ENCODE measurements around the gene ZBTB37. TPM values are rescaled to one million over a fixed set of nuclear protein-coding genes. Genes with fewer than 3 reads are reported as not detected.

Gene ZBTB37
- total and polyA plus RNA-seq, 2 of the 4 experiments (the other 2 are of a cell fraction): 1.0 to 13.1 TPM

- Histone ChIP-seq H2BK5ac (ENCODE audit: low read depth, low read length, poor library complexity, severe bottlenecking) (peak overlapping the region; percentile 54), H3K9me3 (ENCODE audit: control insufficient read depth, insufficient read depth, low read length) (no peaks in the 10 kb centered on the region)
- no peak for ATAC-seq (ENCODE audit: low read depth)
These were observed 933 bp upstream of the ZBTB37 start for GRCh38 chr1:173867141-173867752.

More at GRCh38 chr1:173867141-173867752, 933 bp upstream of the ZBTB37 start:
- no peak overlapping the region for H2BK20ac ChIP-seq (ENCODE audit: low read depth, low read length)
- dilution Hi-C loops (cut with HindIII; ENCODE audit: low sequenced_read_pairs, unreplicated experiment): no loop called here
- peak overlapping the region; percentile 94 for H2AK5ac ChIP-seq (ENCODE audit: low read depth, low read length)
- peak overlapping the region; percentile 97 for H3K4ac ChIP-seq (ENCODE audit: low read depth, low read length)
- peak overlapping the region; percentile 99 for H3K14ac ChIP-seq (replicated peaks; ENCODE audit: low read depth, low read length)
- peak overlapping the region; percentile 36 for H4K5ac ChIP-seq (ENCODE audit: low read depth, low read length)
- peak overlapping the region; percentile 80 for H4K91ac ChIP-seq (ENCODE audit: insufficient read depth, low read depth, low read length)
- peaks cover 47% of the 10 kb centered on the region for H3K36me3 ChIP-seq (ENCODE audit: control insufficient read depth, insufficient read depth, low read length)
- peak overlapping the region; percentile 5 for H2BK120ac ChIP-seq (ENCODE audit: low read depth, low read length)
- peaks cover 55% of the 10 kb centered on the region for H4K20me1 ChIP-seq (ENCODE audit: insufficient read depth, low read length)
- CTCF ChIA-PET: no interaction called here
- TSS peak; percentile 83 for BruUV-seq (replicated peaks)
- peak overlapping the region; percentile 96 for H2AFZ ChIP-seq (replicated peaks; ENCODE audit: low read length, poor library complexity)
- H3K4me1 ChIP-seq (ENCODE audit: control insufficient read depth, insufficient read depth, low read length): no peaks in the 10 kb centered on the region; the same call in 1 of the 2 replicates
- H2BK15ac ChIP-seq (ENCODE audit: low read depth, low read length): no peak overlapping the region
- WGBS, 2 experiments (ENCODE audit: extremely low coverage in 2 of 2, insufficient read length in 1 of 2): 1% methylated on average over 11 of the region's 32 CpGs; no CpG with 5 or more reads in 1 of the 2 experiments
- H3K27me3 ChIP-seq (ENCODE audit: control insufficient read depth, insufficient read depth, low read length): no peaks in the 10 kb centered on the region
- H3K9me1 ChIP-seq (ENCODE audit: insufficient read depth, low read length): no peaks in the 10 kb centered on the region
- peak overlapping the region; percentile 88 for H3K9ac ChIP-seq (ENCODE audit: low read depth, low read length)
- peak overlapping the region; percentile 75 to 77 for H4K8ac ChIP-seq (ENCODE audit: low read depth in 2 of 2, low read length in 2 of 2)
- H3K56ac ChIP-seq (ENCODE audit: extremely low read depth, insufficient read depth, low read length): peak overlapping the region; percentile 78
- peak overlapping the region; percentile 70 for H3K4me3 ChIP-seq (ENCODE audit: insufficient read depth, low read depth, low read length)
- peaks cover 9 to 57% of the 10 kb centered on the region in 2 experiments; a peak in 3 of 4 replicates for H3K79me1 ChIP-seq (ENCODE audit: low read depth in 1 of 2, low read length in 2 of 2)
- H3K23ac ChIP-seq (ENCODE audit: low read depth, low read length): peak overlapping the region; percentile 96
- H3K18ac ChIP-seq (ENCODE audit: low read depth, low read length): peak overlapping the region; percentile 28
- TF ChIP-seq CEBPB (IDR thresholded peaks at IDR 0.05; ENCODE audit: low read depth, low read length): no peak
- TF ChIP-seq MXI1 (IDR thresholded peaks at IDR 0.05; ENCODE audit: borderline replicate concordance, low read depth, low read length): peak; percentile 91
- TF ChIP-seq BHLHE40 (IDR thresholded peaks at IDR 0.05; ENCODE audit: low read depth, low read length): peak; percentile 59; the same call in 1 of the 2 replicates
- TF ChIP-seq SMC3 (IDR thresholded peaks at IDR 0.05; ENCODE audit: low read depth, low read length): no peak
- TF ChIP-seq FOS (IDR thresholded peaks at IDR 0.05; ENCODE audit: low read depth, low read length): no peak
- intact Hi-C loops (cut with micrococcal nuclease): loop anchor here (5.0 kb wide), 2 partner anchors 435 to 1120 kb away; no protein-coding TSS in a partner anchor
- peak overlapping the region; percentile 64 for H3K4me2 ChIP-seq (ENCODE audit: low read depth, low read length)
- POLR2A ChIA-PET (ENCODE audit: unreplicated experiment): no interaction called here
- in situ Hi-C loops (cut with MboI; ENCODE audit: low sequenced_read_pairs): no loop called here
- H3K27ac ChIP-seq (ENCODE audit: insufficient read depth, low read length): peak overlapping the region; percentile 80
- peak overlapping the region; percentile 95 for H2AK9ac ChIP-seq (replicated peaks; ENCODE audit: low read depth, low read length, poor library complexity)
- no peak for DNase-seq

Data from IMR-90 (cell line).